Gastrocnemius medialis (tissue), 4 donors: ENCODE data around the gene KNG1. TPM values are rescaled to one million over a fixed set of nuclear protein-coding genes. Genes with fewer than 3 reads are reported as not detected.

ENCODE experiments used
- ATAC-seq, 2 donors: fragments of 150-250 bp; one replicate each; pipeline ENCODE4 v1.9.1; 2016
- DNase-seq, 2 donors: peaks; one replicate each; pipeline ENCODE4 v3.0.0-alpha.2; 2019
- H3K27ac ChIP-seq, 4 donors: fragments of 200-600 bp; sonication (generic); 1 replicate in 1 of 4; 2 replicates in 3 of 4; pipeline ENCODE4 v1.5.1; 2016 to 2018; ENCODE audit warnings: mild to moderate bottlenecking in 2 of 4, moderate library complexity in 1 of 4
- H3K27me3 ChIP-seq, 3 donors: fragments of 200-600 bp; sonication (generic) in 2 of 3; 1 replicate in 1 of 3; 2 replicates in 2 of 3; pipeline versions ENCODE4 v1.5.1 to v1.6.0; 2016 to 2019; ENCODE audit warnings: mild to moderate bottlenecking in 1 of 3, moderate library complexity in 1 of 3
- H3K36me3 ChIP-seq, 2 donors: fragments of 200-600 bp; sonication (generic) in 1 of 2; one replicate each; pipeline ENCODE4 v1.5.1; 2017 to 2018
- H3K4me1 ChIP-seq, 2 donors: fragments of 200-600 bp; sonication (generic) in 1 of 2; one replicate each; pipeline ENCODE4 v1.5.1; 2016 to 2017; ENCODE audit warnings: mild to moderate bottlenecking in 2 of 2
- H3K4me3 ChIP-seq, 4 donors: fragments of 200-600 bp; sonication (generic) in 3 of 4; 1 replicate in 1 of 4; 2 replicates in 3 of 4; pipeline ENCODE4 v1.5.1; 2016 to 2019; ENCODE audit warnings: mild to moderate bottlenecking in 2 of 4
- H3K9me3 ChIP-seq, 3 donors: fragments of 200-600 bp; sonication (generic) in 2 of 3; 1 replicate in 1 of 3; 2 replicates in 2 of 3; pipeline ENCODE4 v1.5.1; 2016 to 2019
- CTCF ChIP-seq, 5 experiments: fragments of 450-650 bp in 3 of 5; fragments of 200-600 bp in 2 of 5; sonication (generic) in 2 of 5; IDR thresholded peaks in 4 of 5; conservative IDR thresholded peaks in 1 of 5; 1 replicate in 4 of 5; 2 replicates in 1 of 5; pipeline ENCODE4 v1.5.1; 2016 to 2019; ENCODE audit warnings: antibody characterized with exemption in 5 of 5, mild to moderate bottlenecking in 3 of 5, moderate library complexity in 3 of 5
- POLR2A ChIP-seq, 2 donors: fragments of 450-650 bp; IDR thresholded peaks; one replicate each; pipeline ENCODE4 v1.6.1; 2017; ENCODE audit warnings: antibody characterized with exemption in 2 of 2, mild to moderate bottlenecking in 2 of 2, moderate library complexity in 2 of 2
- in situ Hi-C, 4 donors: fragments of 200-750 bp; cut with MboI; loops; one replicate each; pipeline versions ENCODE4 v1.15.0 to v1.8.0; 2017; ENCODE audit warnings: low sequenced_read_pairs in 4 of 4
- intact Hi-C: fragments of 100-400 bp; cut with DNase I; formaldehyde crosslinking; loops from one replicate; pipeline ENCODE4 v1.15.1; 2023; ENCODE audit warnings: low total_unique reads
- total RNA-seq, 4 donors: library from RNA; depleted of rRNA; stranded (reverse); fragments of >200 nt; gene quantifications; one replicate each; pipeline versions ENCODE4 v1.1.0 to v1.2.3, GENCODE V29; 2016

Gene KNG1
- total RNA-seq, 4 donors from 2014 or later = 0.55 to 1.2 TPM; not detected in 2

- intact Hi-C loops (loop anchor here (1.0 to 10.0 kb wide), 7 partner anchors 24 to 1195 kb away; partner anchors contain the start of genes DNAJB11, ETV5, RFC4 and SENP2), in situ Hi-C loops (loop anchor here in 3 of 4 donors (25.0 kb wide), 3 partner anchors 220 to 1195 kb away; partner anchors contain the start of genes TRA2B (in 3 of the 3), DNAJB11 (in 1 of the 3), SENP2 (in 1 of the 3) and TBCCD1 (in 1 of the 3))
- Histone ChIP-seq H3K27me3 (no peaks in the 10 kb centered on the region), H3K9me3 (no peaks in the 10 kb centered on the region), H3K4me3 (peak overlapping the region; percentile 63 to 93 (median 86)), H3K4me1 (peaks cover 32 to 41% of the 10 kb centered on the region in 2 donors), H3K36me3 (peaks cover 11 to 35% of the 10 kb centered on the region in 2 donors), H3K27ac (peak overlapping the region; percentile 88 to 99 (median 96))
- no peak for DNase-seq
- no peak for TF ChIP-seq CTCF (IDR thresholded peaks at IDR 0.05 in 4 of 5, conservative IDR thresholded peaks at IDR 0.05 in 1 of 5)
- TF ChIP-seq POLR2A (IDR thresholded peaks at IDR 0.05) = no peak
- ATAC-seq = peak in 1 of 2 donors; percentile 15
These were observed 65.4 kb downstream of the KNG1 start for GRCh38 chr3:186782542-186783057.

DNA sequence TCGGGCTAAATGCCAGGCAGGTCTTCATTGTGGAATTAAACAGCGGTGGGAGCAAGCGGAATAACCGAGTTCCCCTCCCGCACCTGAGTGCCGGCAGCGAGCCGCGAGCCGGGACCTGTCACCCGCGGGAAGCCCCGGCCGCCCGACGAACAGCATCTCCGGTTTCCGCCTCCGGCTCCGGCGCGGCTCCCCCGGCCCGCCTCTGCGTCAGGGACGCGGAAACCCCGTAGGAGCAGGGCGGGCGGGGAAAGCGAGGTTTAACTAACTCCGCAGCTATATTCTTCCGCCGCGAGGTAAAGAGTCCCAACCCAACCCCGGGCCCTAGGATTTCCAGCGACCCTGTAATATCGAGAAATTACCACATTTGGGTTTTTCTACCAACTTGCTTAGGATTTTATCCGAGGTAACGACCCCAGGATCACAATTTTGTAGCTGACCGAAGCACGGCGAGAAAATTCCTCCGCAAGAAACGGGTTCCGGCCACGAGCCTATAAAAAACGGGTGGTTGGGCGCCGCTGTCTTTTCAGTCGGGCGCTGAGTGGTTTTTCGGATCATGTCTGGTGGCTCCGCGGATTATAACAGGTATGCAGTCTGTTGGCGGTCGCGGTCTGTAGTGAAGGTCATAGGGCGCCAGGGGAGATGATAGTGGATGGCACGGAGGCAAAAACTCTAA, 66.0 kb downstream of the KNG1 start, which contains the start of gene EIF4A2:
Gene EIF4A2 (plus strand): TSS at position 520 of the 673 bp plus-strand sequence. CDS start 34 bp downstream, at position 554.
- Histone ChIP-seq H3K27ac (peak within 1 kb of the TSS; percentile 88 to 99 (median 96)), H3K27me3 (no peaks in the 10 kb centered on the region), H3K4me3 (peak within 1 kb of the TSS; percentile 63 to 93 (median 86)), H3K36me3 (peaks cover 11 to 41% of the 10 kb centered on the region in 2 donors), H3K4me1 (peaks cover 38 to 47% of the 10 kb centered on the region in 2 donors), H3K9me3 (no peaks in the 10 kb centered on the region)
- intact Hi-C loops (loop anchor here (1.0 to 10.0 kb wide), 7 partner anchors 23 to 1196 kb away; partner anchors contain the start of genes DNAJB11, ETV5, RFC4 and SENP2), in situ Hi-C loops (loop anchor here in 3 of 4 donors (25.0 kb wide), 3 partner anchors 221 to 1196 kb away; partner anchors contain the start of genes TRA2B (in 3 of the 3), DNAJB11 (in 1 of the 3), SENP2 (in 1 of the 3) and TBCCD1 (in 1 of the 3))
- DNase-seq = peak; percentile 78 to 86
- ATAC-seq = peak; percentile 81 to 88
- peak; percentile 83 to 95 for TF ChIP-seq POLR2A (IDR thresholded peaks at IDR 0.05)
- peak in 1 of 5 experiments; percentile 28 for TF ChIP-seq CTCF (IDR thresholded peaks at IDR 0.05 in 4 of 5, conservative IDR thresholded peaks at IDR 0.05 in 1 of 5)

GRCh38 chr3:186783731-186784515, 66.8 kb downstream of the KNG1 start:
- ATAC-seq (peak; percentile 82 to 84), DNase-seq (peak; percentile 71 to 82)
- Histone ChIP-seq H3K9me3 (no peaks in the 10 kb centered on the region), H3K27ac (peak overlapping the region; percentile 88 to 99 (median 96)), H3K36me3 (peaks cover 11 to 48% of the 10 kb centered on the region in 2 donors), H3K4me1 (peaks cover 38 to 49% of the 10 kb centered on the region in 2 donors), H3K4me3 (peak overlapping the region; percentile 63 to 93 (median 86)), H3K27me3 (no peaks in the 10 kb centered on the region)
- in situ Hi-C loops = loop anchor here in 3 of 4 donors (25.0 kb wide), 3 partner anchors 222 to 1197 kb away; partner anchors contain the start of genes TRA2B (in 3 of the 3), DNAJB11 (in 1 of the 3), SENP2 (in 1 of the 3) and TBCCD1 (in 1 of the 3)
- peak; percentile 49 to 61 for TF ChIP-seq POLR2A (IDR thresholded peaks at IDR 0.05)
- no peak for TF ChIP-seq CTCF (IDR thresholded peaks at IDR 0.05 in 4 of 5, conservative IDR thresholded peaks at IDR 0.05 in 1 of 5)
- intact Hi-C loops = loop anchor here (1.0 to 10.0 kb wide), 7 partner anchors 22 to 1197 kb away; partner anchors contain the start of genes DNAJB11, ETV5, RFC4 and SENP2
